H1 (cell line): ENCODE data around the gene KIF20A. TPM values are rescaled to one million over a fixed set of nuclear protein-coding genes. Genes with fewer than 3 reads are reported as not detected.

ENCODE experiments used
- MAFK ChIP-seq: IDR thresholded peaks from 2 replicates; pipeline ENCODE4 v1.6.1; 2012; ENCODE audit warnings: low read depth, mild to moderate bottlenecking, improper control_type of control experiment, low read length
- polyA plus RNA-seq, 7 experiments: library from polyadenylated mRNA; depleted of rRNA in 3 of 7; stranded (reverse) in 5 of 7; unstranded in 2 of 7; fragments of >200 nt in 5 of 7; fragments of 200-250 nt in 2 of 7; gene quantifications; 1 replicate in 5 of 7; 2 replicates in 1 of 7; 4 replicates in 1 of 7; pipeline versions ENCODE4 v1.2.1 to v1.2.3, GENCODE V29; 2011 to 2013; ENCODE audit warnings: missing spikeins in 2 of 7, mixed read lengths in 2 of 7
- total RNA-seq: library from RNA; stranded (reverse); fragmentation: NEBNext Ultra II Directional; extraction: Animal tissue kit (Norgen Biotek cat#: 25700); gene quantifications from 2 replicates; pipeline ENCODE4 v1.2.1, GENCODE V29; 2021
- TF ChIP-seq, protein P1 (sequence below): IDR thresholded peaks from 2 replicates; pipeline ENCODE4 v1.6.1; 2012; ENCODE audit warnings: low read length, inconsistent platforms

The KIF20A gene
- total and polyA plus RNA-seq, 2 of the 8 experiments (the other 6 are each of a cell fraction or from before 2014, with no cell fraction given), result 33.3 to 67.1 TPM

DNA sequence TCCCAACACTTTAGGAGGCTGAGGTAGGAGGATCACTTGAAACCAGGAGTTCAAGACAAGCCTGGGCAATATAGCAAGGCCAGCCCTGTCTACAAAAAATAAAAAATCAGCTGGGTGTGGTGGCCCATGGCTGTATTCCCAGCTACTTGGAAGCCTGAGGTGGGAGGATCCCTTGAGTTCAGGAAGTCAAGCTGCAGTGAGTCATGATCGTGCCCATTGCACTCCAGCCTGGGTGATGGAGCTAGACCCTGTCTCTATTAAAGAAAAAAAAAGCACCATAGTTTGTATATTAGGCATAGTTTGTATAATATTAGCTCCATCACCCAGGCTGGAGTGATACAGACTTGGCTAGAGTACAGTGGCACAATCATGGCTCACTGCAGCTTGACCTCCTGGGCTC, 30.1 kb upstream of the KIF20A start (continued):
- TF ChIP-seq, protein P1, sequence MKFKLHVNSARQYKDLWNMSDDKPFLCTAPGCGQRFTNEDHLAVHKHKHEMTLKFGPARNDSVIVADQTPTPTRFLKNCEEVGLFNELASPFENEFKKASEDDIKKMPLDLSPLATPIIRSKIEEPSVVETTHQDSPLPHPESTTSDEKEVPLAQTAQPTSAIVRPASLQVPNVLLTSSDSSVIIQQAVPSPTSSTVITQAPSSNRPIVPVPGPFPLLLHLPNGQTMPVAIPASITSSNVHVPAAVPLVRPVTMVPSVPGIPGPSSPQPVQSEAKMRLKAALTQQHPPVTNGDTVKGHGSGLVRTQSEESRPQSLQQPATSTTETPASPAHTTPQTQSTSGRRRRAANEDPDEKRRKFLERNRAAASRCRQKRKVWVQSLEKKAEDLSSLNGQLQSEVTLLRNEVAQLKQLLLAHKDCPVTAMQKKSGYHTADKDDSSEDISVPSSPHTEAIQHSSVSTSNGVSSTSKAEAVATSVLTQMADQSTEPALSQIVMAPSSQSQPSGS, result no peak
- no peak for TF ChIP-seq MAFK
